Activated gamma-delta T cell treated with Interleukin-2 at 50 U/mL for 16 hours (primary cell): ENCODE data around the gene PTX3.

Experiments used
- DNase-seq: peaks from one replicate; pipeline ENCODE4 v3.0.0-alpha.2; 2020

PTX3 gene

GRCh38 chr3:157436583-157437291 lies at the start of gene PTX3:
PTX3 (plus strand) TSS chr3:157436850; CDS start chr3:157436934, 84 bp downstream.
- no peak for DNase-seq

DNA sequence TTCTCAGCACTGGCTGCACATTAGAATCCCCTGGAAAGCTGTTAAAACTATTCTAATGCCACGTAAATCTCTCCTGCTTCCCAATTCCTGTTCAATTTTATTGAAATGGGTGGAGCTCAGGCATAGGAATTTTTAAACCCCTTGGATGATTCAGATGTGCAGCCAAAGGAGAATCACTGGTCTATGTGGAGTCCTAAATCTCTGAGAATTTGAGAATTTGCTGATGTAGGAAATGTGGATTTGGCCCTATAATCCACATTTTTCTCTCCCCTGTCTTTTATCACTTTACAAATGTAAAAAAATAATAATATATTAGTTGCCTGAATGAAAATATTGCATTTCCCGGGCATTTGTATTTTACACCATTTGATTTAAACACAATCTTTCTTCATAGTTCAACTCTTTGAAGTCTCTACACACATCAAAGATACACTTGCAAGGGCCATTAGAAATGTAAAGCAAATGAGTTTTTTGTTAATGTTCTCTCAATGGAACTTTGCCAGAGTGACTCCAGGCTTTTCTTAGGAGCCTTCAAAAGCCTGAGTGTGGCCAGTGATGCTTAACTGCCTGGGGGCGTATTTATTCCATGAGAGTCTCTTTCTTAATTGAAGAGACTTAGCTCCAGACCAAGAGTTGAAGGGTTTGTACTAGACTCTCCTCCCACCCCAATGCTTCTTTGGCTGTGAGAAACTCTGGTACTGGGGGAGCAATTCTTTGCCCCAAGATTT lies 48.8 kb upstream of the PTX3 start:
- DNase-seq = no peak

DNA sequence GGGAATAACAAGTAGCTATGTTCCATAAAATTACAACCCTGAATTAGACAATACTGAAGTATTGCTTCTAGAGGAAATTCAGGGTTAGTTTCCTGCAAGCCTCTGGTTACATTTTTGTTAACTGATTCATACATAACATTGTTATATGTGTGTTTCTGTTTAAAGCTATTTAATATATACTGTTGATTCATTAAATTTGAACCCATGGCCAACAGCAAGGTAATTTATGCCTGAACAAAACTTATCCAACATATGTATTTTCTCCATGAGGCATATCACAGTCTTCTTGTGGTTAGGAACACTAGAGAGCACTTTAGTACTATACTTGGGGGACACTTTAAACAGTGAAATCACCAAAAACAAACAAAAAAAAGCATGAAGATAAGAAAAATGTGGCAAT lies 47.7 kb upstream of the PTX3 start:
- no peak for DNase-seq

DNA sequence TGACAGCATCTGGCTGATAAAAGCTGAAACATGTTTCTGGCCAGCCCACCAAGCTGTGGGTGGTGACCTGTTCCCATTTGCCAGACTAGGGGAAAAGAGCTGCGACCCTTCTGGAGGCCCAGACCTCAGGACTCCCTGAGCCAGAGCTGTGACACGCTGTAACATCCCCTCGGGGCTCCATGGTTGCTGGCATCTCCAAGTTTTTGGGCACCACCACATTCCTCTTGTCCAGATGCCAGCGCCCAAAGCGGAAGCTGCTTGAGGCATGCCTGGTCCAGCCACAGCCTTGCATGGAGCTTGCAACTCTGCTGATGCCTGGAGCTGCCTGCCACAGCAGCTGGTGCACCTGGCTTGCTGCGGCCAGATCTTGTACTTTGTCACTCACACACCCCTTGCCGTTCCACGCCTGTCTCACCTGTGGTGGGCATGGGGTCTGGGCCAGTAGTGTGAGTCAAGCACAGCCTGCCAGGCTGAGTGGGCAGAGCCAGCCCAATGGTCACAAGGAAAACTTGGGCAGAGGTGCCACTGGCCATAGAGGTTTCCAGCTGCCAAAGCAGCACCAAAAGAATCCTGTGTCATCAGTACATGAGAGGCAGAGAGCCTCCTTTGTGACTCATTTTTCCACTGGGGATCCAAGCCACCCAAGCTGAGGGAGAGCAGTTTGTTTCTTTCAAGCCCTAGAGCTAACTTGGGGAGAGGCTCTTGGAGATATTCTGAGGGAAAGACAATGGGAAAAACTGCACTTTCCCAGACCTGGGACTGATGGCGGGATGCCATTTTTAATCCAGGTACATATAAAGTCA lies 45.7 kb upstream of the PTX3 start:
- DNase-seq = no peak

DNA sequence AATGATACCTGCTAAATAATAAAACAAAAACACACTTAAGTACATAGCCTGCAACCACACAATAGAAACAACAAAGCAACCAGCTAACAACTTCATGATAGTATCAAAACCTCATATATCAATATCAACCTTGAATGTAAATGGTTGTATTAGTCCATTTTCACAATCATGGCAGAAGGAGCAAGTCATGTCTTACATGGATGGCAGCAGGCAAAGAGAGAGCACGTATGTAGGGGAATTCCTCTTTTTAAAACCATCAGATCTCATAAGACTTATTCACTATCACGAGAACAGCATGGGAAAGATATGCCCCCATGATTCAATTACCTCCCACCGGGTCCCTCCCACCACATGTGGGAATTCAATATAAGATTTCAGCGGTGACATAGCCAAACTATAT lies 44.5 kb upstream of the PTX3 start:
- DNase-seq = no peak

DNA sequence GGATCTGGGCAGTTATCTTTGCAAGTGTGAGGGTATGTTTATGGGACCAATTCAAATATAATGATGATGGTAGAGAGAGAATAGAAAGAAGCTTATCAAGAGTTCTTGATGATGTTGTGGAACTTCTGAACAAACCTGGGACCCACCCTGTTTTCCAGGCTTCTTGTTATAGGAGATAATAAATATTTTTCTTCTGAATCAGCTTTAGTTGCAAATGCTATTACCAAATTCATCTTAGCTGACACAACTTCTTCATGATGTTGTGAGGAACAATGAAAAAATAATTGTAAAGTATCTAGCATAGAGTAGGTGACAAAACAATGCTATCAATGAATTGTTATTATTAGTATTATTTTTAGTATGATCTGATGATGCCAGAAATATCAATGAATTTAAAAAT lies 43.5 kb upstream of the PTX3 start:
- DNase-seq = no peak

- no peak for DNase-seq
These were observed 42.2 kb upstream of the PTX3 start for GRCh38 chr3:157394411-157394810.

DNA sequence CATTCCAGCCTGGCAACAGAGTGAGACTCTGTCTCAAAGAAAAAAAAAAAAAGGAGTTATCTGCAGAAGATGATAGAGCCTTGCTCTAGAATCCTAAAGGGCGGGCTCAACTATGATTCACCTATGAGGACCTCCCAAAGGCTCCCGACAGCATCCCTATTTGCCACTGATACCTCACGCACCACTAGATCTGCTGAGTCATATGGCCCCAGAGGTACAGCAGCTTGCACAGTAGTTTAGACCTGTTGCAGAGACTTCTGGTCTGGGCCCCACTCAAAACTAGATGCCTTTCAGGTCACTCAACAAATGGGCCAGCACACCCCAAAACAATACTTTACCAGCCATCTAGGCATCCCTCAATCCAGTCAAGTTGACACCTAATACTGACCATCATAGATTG lies 38.1 kb upstream of the PTX3 start:
- DNase-seq = no peak

GRCh38 chr3:157404381-157404780 lies 32.3 kb upstream of the PTX3 start:
- DNase-seq = no peak

DNA sequence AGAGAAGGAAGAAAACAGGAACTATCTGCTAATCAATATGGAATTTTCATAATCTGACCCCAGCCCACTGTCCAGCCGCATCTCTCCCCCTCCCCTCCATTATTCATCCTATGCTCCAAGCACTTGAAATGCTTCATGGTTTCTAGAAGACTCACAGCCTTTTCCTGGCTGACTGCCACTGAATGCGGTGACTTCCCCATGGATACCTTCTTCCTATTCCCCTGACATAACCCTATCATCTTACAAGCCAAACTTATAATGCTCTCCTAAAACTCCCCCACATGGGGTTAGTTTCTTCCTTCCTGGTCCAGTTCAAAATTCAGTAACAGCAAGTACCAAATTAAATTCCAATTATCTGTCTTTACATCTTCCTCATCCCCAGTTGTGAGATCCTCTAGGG lies 31.2 kb upstream of the PTX3 start:
- no peak for DNase-seq

GRCh38 chr3:157406394-157406793 lies 30.3 kb upstream of the PTX3 start:
- no peak for DNase-seq

GRCh38 chr3:157407769-157408168 lies 28.9 kb upstream of the PTX3 start:
- DNase-seq = no peak

DNA sequence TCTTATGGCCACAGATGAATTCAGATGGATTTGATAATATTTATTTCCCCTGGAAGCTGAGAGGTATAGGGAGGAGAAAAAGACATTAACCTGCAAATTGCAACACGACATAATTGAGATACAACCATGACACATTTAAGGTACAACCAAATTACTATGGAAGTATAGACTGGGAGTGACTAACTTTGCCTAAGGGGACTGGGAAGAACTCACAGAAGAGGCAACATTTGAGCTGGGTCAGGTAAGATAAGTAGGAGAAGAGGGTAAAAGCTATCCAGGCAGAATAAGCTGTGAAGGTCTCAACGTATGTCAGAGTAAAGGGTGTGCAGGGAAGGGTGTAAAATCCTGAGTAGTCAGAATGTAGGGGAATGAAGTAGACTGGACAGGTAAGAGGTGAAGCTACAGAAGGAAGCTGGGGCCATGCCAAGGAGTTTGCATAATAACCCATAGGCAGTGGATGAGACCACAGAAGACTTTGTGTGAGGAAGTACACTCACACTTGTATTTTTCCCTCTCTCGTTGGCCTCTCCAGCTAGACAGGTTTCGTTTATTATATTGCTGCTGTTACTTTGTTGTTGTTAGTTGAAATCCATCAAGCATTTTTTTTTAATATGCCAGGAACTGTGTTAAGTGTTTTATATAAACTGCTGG lies 28.0 kb upstream of the PTX3 start:
- DNase-seq = no peak

GRCh38 chr3:157409516-157409915 lies 27.1 kb upstream of the PTX3 start:
- no peak for DNase-seq

DNA sequence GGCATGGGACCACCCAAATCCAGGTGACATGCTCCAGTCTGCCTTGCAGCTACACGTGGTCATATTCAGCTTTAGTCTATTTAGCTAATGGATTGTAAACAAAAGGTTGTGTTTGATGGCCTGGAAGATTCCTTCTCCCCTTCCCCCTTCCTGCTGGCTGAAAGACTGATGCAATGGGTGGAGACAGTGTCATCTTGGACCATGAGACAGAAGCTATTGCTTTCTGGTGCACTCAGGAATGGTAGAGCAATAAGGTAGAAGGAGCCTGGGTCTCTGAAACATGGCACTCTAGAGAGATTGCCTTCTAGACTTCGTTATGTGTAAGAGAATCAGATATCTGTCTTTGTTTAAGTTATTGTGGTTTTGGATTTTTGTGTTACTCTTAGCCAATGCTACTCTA lies 25.7 kb upstream of the PTX3 start:
- no peak for DNase-seq

- DNase-seq = no peak
These were observed 24.3 kb upstream of the PTX3 start for GRCh38 chr3:157412323-157412855.

GRCh38 chr3:157414861-157415260 lies 21.8 kb upstream of the PTX3 start:
- DNase-seq = no peak

DNA sequence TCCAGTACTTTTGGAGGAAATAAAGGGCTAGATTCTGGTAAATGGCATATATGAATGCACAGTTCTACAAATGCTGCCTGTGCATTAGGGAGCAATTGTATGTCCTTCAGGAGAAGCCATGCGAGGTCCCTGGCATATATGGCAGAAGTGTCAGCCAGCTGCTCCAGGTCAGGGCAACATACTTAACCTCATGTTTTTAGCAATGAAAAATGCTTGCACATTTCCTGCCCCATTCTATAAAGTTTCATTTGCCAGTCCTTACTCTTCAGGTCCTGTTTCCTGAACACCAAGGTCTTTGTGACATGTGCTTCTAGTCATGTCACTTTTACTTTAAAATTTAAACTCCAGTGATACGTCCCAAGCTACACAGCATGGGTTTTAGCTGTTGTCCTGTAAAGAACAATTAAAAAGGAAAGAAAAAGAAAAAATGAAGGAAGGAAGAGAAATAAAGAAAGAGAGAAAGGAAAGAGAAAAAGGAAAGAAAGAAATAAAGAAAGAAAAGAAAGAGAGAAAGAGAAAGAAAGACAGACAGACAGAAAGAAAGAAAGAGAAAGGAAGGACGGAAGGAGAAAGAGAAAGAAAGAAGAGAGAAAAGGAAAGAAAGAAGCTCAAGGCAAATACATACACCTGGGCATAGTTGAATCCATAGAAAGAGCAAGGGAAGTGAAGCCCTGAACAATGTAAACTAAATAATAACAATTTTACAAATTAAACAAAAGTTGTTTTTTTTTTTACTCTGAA lies 20.1 kb upstream of the PTX3 start:
- no peak for DNase-seq

DNA sequence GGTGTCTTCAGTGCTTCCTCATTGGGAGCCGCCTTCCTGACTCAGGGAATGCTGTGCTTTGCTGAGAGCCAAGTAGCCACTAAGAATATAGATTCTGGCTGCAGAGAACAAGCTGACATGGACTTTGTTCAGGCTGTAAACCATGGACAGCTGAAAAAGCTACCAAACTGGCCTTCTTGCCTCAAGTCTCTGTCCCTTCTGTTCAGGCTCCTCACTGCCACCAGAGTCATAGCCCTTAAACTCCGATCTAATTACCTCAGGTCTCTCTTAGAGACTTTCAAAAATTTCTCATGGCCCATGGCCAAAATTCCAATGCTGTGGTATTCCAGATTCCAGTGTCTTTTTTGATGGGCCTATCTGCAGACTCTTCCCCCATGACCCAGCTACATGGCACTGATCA lies 19.4 kb upstream of the PTX3 start:
- no peak for DNase-seq

- no peak for DNase-seq
These were observed 18.5 kb upstream of the PTX3 start for GRCh38 chr3:157418104-157418503.

DNA sequence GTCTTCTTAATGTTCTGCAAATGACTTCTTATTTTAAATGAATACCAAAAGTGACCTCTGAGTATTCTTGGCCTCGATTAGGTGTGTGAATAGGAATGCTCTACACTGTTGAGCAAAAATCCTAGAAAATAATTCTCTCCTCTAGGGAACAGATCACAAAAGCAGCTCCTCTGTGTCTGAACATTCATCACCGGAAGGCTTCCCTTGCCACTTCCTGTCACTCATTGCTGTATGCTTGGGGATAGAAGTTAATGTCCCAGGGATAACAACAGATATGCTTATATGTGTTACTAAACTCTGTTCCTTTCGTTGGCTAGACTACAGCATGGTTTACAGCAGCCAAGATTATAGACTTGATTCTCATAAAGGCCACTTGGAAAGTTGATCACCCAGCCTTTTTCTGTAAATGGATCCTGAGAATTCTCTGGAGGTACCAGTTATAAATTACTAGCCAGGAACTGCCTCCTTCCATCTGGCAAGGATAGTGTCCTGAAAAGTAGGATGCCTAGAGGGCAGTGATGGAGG lies 16.0 kb upstream of the PTX3 start:
- DNase-seq = no peak

DNA sequence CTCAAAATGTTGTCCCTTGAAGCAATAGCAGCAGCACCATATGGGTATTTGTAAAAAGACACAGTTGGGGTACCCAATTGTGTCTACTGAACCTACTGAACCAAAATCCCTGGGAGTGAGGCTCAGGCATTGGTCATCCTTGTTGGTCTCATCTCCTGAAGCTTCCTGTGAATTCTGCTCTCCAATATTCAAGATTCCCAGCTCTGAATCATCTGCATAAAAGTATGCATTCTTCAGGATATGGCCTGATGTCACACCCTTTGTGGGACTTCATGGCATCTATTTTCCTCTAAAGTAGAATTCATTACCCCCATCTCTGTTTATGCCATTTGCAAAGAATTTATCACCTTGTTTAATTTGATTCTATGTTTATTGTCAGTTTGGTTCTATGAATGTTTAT lies 13.3 kb upstream of the PTX3 start:
- no peak for DNase-seq
